Osteocyte (in vitro differentiated cells): ENCODE results near the gene PACSIN2. TPM values are rescaled to one million over a fixed set of nuclear protein-coding genes. Genes with fewer than 3 reads are reported as not detected.
A peak's percentile ranks its signal among the peaks of the same experiment; 100 is the strongest.
"Not testable (repeated sequence)": the region's sequence is repeated elsewhere in the genome, so short reads cannot be mapped to it uniquely, and the experiment has no call there.

Source experiments
- DNase-seq: peaks from one replicate; pipeline ENCODE4 v3.0.0; 2021; ENCODE audit warnings: mixed read lengths; ENCODE audit not compliant: unreplicated experiment; ENCODE audit errors: extremely low spot score
- H3K27ac Mint-ChIP-seq: one replicate; pipeline ENCODE4 v1.8.0; 2021; ENCODE audit warnings: mild to moderate bottlenecking, mixed read lengths; ENCODE audit not compliant: unreplicated experiment
- H3K27me3 Mint-ChIP-seq: one replicate; pipeline ENCODE4 v1.8.0; 2021; ENCODE audit warnings: mixed read lengths; ENCODE audit not compliant: unreplicated experiment
- H3K36me3 Mint-ChIP-seq: one replicate; pipeline ENCODE4 v1.8.0; 2021; ENCODE audit warnings: mixed read lengths; ENCODE audit not compliant: unreplicated experiment
- H3K4me1 Mint-ChIP-seq: one replicate; pipeline ENCODE4 v1.8.0; 2021; ENCODE audit warnings: mixed read lengths; ENCODE audit not compliant: unreplicated experiment
- H3K4me3 Mint-ChIP-seq: one replicate; pipeline ENCODE4 v1.8.0; 2021; ENCODE audit warnings: mild to moderate bottlenecking, moderate library complexity, mixed read lengths; ENCODE audit not compliant: unreplicated experiment
- H3K9me3 Mint-ChIP-seq: one replicate; pipeline ENCODE4 v1.8.0; 2021; ENCODE audit warnings: mixed read lengths; ENCODE audit not compliant: unreplicated experiment
- total RNA-seq: library from RNA; stranded (reverse); gene quantifications from 2 replicates; pipeline ENCODE4 v1.2.1, GENCODE V29; 2021
- TF ChIP-seq, protein P1 (sequence below): fragments of 200-600 bp; sonication (generic); IDR thresholded peaks from 2 replicates; pipeline ENCODE4 v1.5.0; 2021; ENCODE audit warnings: antibody characterized with exemption, mild to moderate bottlenecking, moderate library complexity

PACSIN2 gene
- total RNA-seq, 1 donor from 2014 or later, result 51.7 TPM

DNA sequence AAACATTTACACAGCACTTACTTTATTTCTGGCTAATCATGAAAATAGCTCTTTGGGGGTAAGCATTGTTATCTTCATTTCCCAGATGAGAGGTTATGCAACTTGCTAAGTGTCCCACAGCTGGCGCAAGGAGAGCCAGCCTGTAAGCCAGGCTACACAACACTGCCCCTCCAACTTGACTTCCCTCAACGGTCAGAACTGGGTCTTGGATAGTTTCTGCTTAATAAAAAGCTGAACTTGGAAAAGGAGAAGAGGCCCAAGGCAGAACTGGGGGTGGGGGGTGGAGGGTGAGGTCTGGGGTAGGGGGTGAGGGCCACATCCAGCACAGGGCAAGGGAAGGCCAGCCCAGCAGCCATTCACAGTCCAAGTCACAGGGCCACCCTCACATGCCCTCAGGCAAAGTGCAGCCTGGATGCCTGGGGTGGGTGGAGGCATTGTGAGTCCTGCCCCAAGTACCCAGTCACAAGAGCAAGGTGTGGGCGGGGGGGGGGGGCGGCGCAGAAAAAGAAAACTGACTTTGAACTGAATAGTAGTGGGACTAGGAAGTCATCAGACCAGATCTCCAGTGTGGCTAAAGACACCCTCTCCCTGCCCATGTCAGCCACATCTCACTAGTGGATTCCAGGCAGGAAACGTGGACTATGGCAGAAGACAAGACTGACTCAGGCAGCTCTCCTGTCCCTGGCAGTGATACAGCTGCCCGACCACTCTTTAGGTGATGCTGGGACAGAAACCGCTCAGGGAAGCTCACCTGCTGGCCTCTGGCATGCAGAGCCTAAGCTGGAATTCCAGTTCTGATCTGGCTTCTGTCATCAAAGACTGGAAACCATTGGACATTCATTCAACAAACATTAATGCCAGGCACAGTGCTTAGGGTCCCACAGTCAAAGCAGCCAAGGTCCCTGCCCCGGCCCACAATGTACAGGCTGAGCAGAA lies 52.4 kb downstream of the PACSIN2 start:
- Mint-ChIP-seq H3K4me1 (peaks cover 75% of the 10 kb centered on the region), H3K36me3 (peaks cover 8% of the 10 kb centered on the region), H3K27me3 (no peaks in the 10 kb centered on the region), H3K27ac (peak overlapping the region; percentile 88), H3K4me3 (no peak overlapping the region), H3K9me3 (no peaks in the 10 kb centered on the region)
- TF ChIP-seq, protein P1, sequence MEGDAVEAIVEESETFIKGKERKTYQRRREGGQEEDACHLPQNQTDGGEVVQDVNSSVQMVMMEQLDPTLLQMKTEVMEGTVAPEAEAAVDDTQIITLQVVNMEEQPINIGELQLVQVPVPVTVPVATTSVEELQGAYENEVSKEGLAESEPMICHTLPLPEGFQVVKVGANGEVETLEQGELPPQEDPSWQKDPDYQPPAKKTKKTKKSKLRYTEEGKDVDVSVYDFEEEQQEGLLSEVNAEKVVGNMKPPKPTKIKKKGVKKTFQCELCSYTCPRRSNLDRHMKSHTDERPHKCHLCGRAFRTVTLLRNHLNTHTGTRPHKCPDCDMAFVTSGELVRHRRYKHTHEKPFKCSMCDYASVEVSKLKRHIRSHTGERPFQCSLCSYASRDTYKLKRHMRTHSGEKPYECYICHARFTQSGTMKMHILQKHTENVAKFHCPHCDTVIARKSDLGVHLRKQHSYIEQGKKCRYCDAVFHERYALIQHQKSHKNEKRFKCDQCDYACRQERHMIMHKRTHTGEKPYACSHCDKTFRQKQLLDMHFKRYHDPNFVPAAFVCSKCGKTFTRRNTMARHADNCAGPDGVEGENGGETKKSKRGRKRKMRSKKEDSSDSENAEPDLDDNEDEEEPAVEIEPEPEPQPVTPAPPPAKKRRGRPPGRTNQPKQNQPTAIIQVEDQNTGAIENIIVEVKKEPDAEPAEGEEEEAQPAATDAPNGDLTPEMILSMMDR, result no peak
- DNase-seq, result no peak

DNA sequence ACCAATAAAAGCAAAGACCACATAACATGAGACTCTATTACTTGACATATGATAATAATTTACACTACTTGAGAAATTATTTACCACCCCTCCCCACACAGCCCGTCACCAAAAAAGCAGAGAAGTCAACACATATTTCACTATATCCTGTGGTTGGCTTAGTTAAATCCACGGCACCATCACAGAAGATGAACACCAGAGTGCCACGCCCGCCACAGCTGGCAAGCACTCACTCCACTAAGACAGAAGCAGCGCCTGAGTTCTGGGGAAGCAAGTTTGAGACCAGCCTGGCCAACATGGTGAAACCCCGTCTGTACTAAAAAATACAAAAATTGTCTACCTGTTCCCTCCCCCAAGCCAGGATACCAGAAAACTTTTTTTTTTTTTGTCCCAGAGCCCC lies 53.1 kb downstream of the PACSIN2 start:
- Mint-ChIP-seq H3K9me3 (no peaks in the 10 kb centered on the region), H3K4me3 (no peak overlapping the region), H3K27ac (peak overlapping the region; percentile 88), H3K27me3 (no peaks in the 10 kb centered on the region), H3K4me1 (peaks cover 74% of the 10 kb centered on the region), H3K36me3 (peaks cover 8% of the 10 kb centered on the region)
- DNase-seq, result no peak
- TF ChIP-seq, protein P1, result no peak

DNA sequence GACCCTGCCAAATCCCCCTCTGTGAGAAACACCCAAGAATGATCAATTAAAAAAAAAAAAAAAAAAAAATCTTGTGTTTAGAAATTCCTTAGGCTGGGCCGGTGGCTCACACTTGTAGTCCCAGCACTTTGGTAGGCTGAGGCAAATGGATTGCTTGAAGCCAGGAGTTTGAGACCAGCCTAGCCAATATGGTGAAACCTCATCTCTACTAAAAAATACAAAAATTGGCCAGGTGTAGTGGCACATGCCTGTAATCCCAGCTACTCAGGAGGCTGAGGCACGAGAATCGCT lies 53.6 kb downstream of the PACSIN2 start:
- not testable (repeated sequence) for H3K9me3 Mint-ChIP-seq, H3K36me3 Mint-ChIP-seq, H3K4me3 Mint-ChIP-seq, H3K27me3 Mint-ChIP-seq, DNase-seq
- H3K27ac Mint-ChIP-seq, result peak overlapping the region; percentile 88
- peaks cover 73% of the 10 kb centered on the region for H3K4me1 Mint-ChIP-seq

DNA sequence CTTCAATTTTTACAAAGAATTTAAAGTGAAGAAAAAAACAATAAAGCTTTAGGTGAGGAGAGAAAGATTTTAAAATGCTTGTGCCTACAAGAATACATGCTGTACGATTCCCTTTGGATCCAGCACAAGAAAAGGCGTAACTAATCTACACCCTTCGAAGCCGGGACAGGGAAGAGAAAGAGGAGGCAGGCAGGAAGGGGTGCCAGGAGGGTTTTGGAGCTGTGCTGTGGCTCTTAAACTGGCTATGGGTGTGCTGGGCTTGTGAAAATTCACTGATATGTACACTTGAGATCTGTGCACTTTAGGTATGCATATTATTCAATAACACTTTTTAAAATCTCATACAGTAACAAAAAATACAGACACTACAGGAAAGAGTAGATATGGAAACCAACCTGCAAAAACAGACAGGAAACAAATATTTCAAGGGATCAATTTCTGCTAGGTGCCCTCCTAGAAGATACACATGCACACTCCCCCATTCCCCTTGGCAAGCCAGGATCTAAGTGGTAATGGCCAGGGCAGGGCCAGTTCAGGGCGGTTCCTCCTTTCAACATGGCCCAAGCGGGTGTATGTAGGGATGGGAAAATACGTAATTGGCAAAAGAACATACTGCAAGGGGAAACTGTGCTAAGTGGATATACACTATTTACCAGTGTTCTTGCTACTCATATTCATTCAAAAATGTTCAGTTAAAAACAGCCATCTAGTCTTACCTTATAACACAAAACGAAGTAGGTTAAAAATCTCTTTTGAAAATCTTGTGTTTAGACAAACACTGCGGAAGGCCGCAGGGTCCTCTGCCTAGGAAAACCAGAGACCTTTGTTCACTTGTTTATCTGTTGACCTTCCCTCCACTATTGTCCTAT lies 54.2 kb downstream of the PACSIN2 start:
- TF ChIP-seq, protein P1, result no peak
- Mint-ChIP-seq H3K4me3 (peak overlapping the region; percentile 64), H3K36me3 (peaks cover 6% of the 10 kb centered on the region), H3K27me3 (no peaks in the 10 kb centered on the region), H3K27ac (peak overlapping the region; percentile 88), H3K9me3 (peaks cover 4% of the 10 kb centered on the region), H3K4me1 (peaks cover 70% of the 10 kb centered on the region)
- no peak for DNase-seq

DNA sequence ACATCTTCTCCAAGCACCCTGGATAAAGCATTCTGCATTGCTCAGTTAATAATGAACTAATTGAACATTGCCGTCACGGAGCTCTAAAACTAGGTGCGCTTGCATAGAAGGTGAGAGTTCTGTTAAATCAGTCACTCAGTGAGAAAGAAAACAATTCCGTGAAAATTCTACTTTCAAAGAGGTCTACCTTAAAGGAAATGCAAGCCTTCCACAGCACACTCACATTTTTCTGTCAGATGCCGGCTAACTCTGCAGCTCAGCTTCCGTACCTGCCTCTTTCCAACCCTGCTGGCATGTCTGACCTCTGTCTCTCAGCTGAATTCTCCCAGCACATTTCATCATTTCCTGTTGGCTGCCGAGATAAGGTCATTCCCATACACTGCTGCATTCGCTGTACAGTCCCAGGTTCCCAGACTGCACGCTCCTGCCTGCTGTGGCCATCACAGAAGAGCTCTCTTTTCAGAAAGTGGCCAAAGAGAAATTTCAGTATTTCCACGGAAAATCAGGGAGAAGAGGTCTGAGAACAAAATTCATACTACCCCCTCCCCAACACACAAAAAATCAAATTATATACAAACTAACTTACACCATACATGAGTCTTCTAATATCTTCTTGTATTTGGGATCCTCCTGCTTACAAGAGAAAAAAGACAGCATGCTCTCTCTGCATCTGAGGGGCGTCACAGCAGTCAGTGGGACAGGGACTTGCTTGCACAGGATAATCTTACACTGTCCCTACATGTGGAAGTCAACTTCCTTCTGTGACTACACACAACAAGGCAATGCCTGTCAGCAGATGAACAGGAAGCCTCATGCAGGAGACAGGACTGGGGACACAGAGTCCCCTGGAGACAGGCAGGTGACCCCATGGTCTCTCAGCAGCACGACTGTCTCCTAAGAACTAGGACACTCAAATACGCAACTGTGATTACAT lies 55.1 kb downstream of the PACSIN2 start:
- Mint-ChIP-seq H3K4me1 (peaks cover 64% of the 10 kb centered on the region), H3K36me3 (peaks cover 6% of the 10 kb centered on the region), H3K9me3 (peaks cover 6% of the 10 kb centered on the region), H3K4me3 (peak overlapping the region; percentile 64), H3K27me3 (no peaks in the 10 kb centered on the region), H3K27ac (peak overlapping the region; percentile 88)
- TF ChIP-seq, protein P1, result no peak
- no peak for DNase-seq
